Measurements from ENCODE around the gene XPO6. TPM values are rescaled to one million over a fixed set of nuclear protein-coding genes. Genes with fewer than 3 reads are reported as not detected.

Gene XPO6
- total and polyA plus RNA-seq, 12 donors: 61.1 to 194 (median 95.8) TPM

DNA sequence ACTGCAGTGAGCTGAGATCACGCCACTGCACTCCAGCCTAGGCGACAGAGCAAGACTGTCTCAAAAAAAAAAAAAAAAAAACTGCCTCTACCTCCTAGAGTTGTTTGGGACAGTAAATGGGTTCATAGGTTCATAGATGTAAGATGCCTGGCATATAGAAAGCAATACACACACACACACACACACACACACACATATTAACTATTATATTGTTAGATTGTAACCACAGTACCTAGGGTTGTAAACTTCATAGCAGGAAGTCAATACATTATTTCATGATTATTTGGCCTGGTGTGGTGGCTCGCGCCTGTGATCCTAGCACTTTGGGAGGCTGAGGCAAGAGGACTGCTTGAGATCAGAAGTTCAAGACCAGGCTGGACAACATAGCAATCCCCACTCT lies 5.8 kb downstream of the XPO6 start:
- Histone ChIP-seq H3K4me1 (replicated peaks in 1 of 2) (peaks cover 21 to 62% of the 10 kb centered on the region in 2 donors), H3K9me3 (replicated peaks in 1 of 3) (no peaks in the 10 kb centered on the region), H3K27me3 (no peaks in the 10 kb centered on the region), H3K27ac (peak overlapping the region in 1 of 5 donors; percentile 46), H3K36me3 (replicated peaks in 1 of 2) (peaks cover 0 to 23% of the 10 kb centered on the region in 2 donors), H3K4me3 (no peak overlapping the region)
- WGBS, 4 donors: 97 to 100% (median 98%) methylated on average over 4 of the region's 4 CpGs
- no peak for TF ChIP-seq POLR2A (IDR thresholded peaks at IDR 0.05)
- TF ChIP-seq, protein P1, sequence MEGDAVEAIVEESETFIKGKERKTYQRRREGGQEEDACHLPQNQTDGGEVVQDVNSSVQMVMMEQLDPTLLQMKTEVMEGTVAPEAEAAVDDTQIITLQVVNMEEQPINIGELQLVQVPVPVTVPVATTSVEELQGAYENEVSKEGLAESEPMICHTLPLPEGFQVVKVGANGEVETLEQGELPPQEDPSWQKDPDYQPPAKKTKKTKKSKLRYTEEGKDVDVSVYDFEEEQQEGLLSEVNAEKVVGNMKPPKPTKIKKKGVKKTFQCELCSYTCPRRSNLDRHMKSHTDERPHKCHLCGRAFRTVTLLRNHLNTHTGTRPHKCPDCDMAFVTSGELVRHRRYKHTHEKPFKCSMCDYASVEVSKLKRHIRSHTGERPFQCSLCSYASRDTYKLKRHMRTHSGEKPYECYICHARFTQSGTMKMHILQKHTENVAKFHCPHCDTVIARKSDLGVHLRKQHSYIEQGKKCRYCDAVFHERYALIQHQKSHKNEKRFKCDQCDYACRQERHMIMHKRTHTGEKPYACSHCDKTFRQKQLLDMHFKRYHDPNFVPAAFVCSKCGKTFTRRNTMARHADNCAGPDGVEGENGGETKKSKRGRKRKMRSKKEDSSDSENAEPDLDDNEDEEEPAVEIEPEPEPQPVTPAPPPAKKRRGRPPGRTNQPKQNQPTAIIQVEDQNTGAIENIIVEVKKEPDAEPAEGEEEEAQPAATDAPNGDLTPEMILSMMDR (IDR thresholded peaks at IDR 0.05): no peak
- intact Hi-C loops (cut with DNase I): no loop called here
- DNase-seq: no peak

DNA sequence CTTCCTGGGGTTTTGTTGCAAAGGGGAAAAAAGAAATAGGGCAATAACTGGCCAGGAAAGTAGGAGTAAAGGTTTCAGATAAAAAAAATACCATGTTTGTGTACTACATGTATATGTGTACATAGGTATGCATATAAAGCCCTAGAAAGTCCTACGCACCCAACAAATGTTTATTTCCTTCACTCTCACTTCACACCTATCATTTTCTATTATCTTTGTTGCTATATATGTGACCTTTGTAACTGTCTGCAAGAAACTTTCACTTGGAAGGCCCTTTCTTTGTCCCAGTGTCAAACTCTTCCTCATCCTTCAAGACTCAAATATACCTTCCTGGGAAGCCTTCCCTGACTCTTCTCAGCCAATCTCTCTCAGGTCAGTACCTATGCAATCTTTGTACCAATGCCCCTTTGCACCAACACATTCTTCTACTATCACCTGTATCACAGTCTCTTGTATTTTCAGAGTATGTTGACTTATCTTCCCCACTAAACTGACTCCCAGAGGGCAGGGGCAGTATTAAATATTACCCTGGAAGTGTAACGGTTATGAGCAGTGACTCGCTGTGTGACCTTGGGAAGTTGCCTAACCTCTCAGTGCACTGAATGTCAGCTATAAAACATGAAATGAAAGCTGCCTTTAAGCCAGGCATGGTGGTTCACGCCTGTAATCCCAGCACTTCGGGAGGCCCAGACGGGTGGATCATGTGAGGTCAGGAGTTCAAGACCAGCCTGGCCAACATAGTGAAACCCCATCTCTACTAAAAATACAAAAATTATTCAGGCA lies 6.5 kb downstream of the XPO6 start:
- no peak overlapping the region for H3K4me3 ChIP-seq
- no peaks in the 10 kb centered on the region for H3K27me3 ChIP-seq
- no peak for TF ChIP-seq POLR2A (IDR thresholded peaks at IDR 0.05)
- TF ChIP-seq, protein P1 (IDR thresholded peaks at IDR 0.05): no peak
- peaks cover 0 to 23% of the 10 kb centered on the region in 2 donors for H3K36me3 ChIP-seq (replicated peaks in 1 of 2)
- peak in 6 of 7 donors; percentile 20 to 62 (median 45) for DNase-seq
- H3K9me3 ChIP-seq (replicated peaks in 1 of 3): no peaks in the 10 kb centered on the region
- peak overlapping the region in 1 of 5 donors; percentile 46 for H3K27ac ChIP-seq
- intact Hi-C loops (cut with DNase I): no loop called here
- peaks cover 16 to 56% of the 10 kb centered on the region in 2 donors for H3K4me1 ChIP-seq (replicated peaks in 1 of 2)
- 47 to 61% (median 51%) methylated on average over 6 of the region's 6 CpGs for WGBS, 4 donors

DNA sequence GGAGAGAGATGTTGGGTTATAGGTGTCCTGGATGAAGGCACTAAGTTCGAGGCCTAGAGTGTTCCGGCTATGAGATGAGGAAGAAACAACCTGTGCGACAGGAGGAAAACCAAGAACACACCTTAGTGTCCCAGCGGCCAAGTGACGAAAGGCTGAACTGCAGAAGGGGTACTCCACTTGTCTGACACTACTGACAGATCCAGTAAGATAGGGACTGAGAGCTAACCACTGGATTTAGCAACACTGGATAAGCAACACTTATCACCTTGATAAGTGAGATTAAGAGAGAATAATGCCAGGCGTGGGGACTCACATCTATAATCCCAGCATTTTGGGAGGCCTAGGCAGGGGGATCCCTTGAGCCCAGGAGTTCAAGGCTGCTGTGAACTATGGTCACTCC lies 7.1 kb downstream of the XPO6 start:
- peaks cover 0 to 23% of the 10 kb centered on the region in 2 donors for H3K36me3 ChIP-seq (replicated peaks in 1 of 2)
- 85 to 94% (median 92%) methylated on average over 6 of the region's 6 CpGs for WGBS, 4 donors
- intact Hi-C loops (cut with DNase I): no loop called here
- H3K4me1 ChIP-seq (replicated peaks in 1 of 2): peaks cover 16 to 49% of the 10 kb centered on the region in 2 donors
- H3K4me3 ChIP-seq: no peak overlapping the region
- no peak for TF ChIP-seq POLR2A (IDR thresholded peaks at IDR 0.05)
- TF ChIP-seq, protein P1 (IDR thresholded peaks at IDR 0.05): no peak
- no peaks in the 10 kb centered on the region for H3K9me3 ChIP-seq (replicated peaks in 1 of 3)
- H3K27ac ChIP-seq: no peak overlapping the region
- no peak for DNase-seq
- no peaks in the 10 kb centered on the region for H3K27me3 ChIP-seq

DNA sequence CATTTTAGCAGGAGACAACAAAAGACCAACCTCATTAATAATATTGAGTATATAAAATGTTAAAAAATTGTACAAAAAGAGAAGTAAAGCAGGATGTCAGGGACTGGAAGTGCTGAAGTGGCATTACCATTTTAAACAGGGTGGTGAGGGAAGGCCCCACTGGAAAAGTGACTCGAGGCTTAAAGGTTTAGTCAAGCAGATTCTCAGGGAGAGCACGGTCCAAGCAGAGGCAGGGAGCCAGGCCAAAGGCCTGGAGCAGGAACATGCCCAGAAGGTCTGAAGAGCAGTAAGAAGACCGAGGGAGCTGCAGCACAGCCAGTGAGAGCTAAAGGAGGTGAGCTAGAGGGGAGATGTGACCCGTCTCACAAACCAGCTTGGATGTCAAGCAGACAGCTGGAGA lies 7.6 kb downstream of the XPO6 start:
- Histone ChIP-seq H3K4me3 (no peak overlapping the region), H3K4me1 (replicated peaks in 1 of 2) (peaks cover 16 to 45% of the 10 kb centered on the region in 2 donors), H3K27ac (no peak overlapping the region), H3K36me3 (replicated peaks in 1 of 2) (peaks cover 0 to 23% of the 10 kb centered on the region in 2 donors), H3K9me3 (replicated peaks in 1 of 3) (no peaks in the 10 kb centered on the region), H3K27me3 (no peaks in the 10 kb centered on the region)
- intact Hi-C loops (cut with DNase I): no loop called here
- WGBS, 4 donors: 77 to 88% (median 82%) methylated on average over 4 of the region's 4 CpGs
- TF ChIP-seq, protein P1 (IDR thresholded peaks at IDR 0.05): no peak
- no peak for TF ChIP-seq POLR2A (IDR thresholded peaks at IDR 0.05)
- no peak for DNase-seq
